WERI-Rb-1 (cell line): ENCODE results near the gene RPRD1B.

Experiments used
- DNase-seq: peaks from one replicate; pipeline ENCODE4 v3.0.0-alpha.2; 2020
- H3K27ac ChIP-seq: fragments of 250-450 bp; sonication (Bioruptor Pico); 2 replicates; pipeline ENCODE4 v1.5.1; 2020; ENCODE audit warnings: mild to moderate bottlenecking, moderate library complexity
- H3K27me3 ChIP-seq: fragments of 250-450 bp; sonication (Bioruptor Pico); 2 replicates; pipeline ENCODE4 v1.5.1; 2021; ENCODE audit warnings: mild to moderate bottlenecking, low read depth, moderate library complexity; ENCODE audit not compliant: insufficient read depth, severe bottlenecking
- H3K36me3 ChIP-seq: fragments of 250-450 bp; sonication (Bioruptor Pico); 2 replicates; pipeline ENCODE4 v1.5.1; 2020; ENCODE audit warnings: mild to moderate bottlenecking, moderate library complexity
- H3K4me3 ChIP-seq: 2 replicates; pipeline ENCODE4 v1.5.1; 2011; ENCODE audit warnings: low read depth, mild to moderate bottlenecking, control low read depth, low read length
- H3K9me3 ChIP-seq: fragments of 250-450 bp; sonication (Bioruptor Pico); 2 replicates; pipeline ENCODE4 v1.5.1; 2021; ENCODE audit warnings: mild to moderate bottlenecking, moderate library complexity; ENCODE audit not compliant: severe bottlenecking
- CTCF ChIP-seq: IDR thresholded peaks from 2 replicates; pipeline ENCODE4 v1.5.1; 2011; ENCODE audit warnings: low read depth, mild to moderate bottlenecking, control low read depth, inconsistent platforms, low read length

Gene RPRD1B

DNA sequence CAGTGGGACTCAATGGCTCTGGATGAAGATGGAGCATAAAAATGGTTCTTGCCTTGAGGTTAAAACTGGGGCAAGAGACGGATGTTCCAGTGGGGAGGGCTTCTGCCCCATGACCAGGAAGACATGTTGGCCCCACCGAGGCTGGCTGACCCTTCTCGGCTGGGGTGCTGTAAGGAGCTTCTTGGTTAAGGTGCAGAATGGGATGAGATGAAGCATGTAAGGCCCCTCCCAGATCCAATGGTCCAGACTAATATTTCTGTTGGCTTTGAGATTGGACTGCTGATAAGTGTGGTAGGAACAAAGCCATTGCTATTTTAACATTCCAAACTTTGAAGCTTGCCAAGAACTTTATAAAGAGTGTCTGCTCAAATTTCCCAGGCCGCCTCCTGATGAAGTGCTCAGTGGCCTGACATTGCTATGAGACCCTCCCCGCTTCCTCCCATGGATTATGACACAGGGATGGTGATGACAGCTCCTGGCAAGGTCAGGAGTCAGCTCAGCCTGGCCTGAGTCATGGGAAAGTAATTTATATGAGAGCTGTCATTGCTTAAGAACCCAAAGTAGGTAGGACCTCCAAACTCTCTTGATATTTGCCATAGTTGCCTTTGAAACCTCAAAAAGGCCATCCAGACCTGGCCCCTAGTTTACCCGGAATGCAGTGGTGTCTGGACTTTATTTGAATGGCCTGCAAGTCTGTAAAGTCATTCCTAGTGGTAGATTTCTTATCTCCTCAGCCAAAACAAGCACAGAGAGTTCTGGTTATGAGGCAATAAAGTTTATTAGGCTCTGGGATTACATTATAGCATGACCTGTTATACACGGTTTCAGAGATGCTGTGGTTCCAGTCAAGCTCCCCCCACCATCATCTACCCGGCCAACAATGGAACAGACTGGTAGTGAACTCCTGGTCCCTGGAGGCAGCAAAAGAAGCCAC lies 76.3 kb downstream of the RPRD1B start:
- no peaks in the 10 kb centered on the region for H3K36me3 ChIP-seq
- no peaks in the 10 kb centered on the region for H3K9me3 ChIP-seq
- H3K4me3 ChIP-seq = no peak overlapping the region
- no peak for TF ChIP-seq CTCF
- H3K27ac ChIP-seq = no peak overlapping the region; the same call in none of the 2 replicates
- DNase-seq = no peak
- H3K27me3 ChIP-seq = no peaks in the 10 kb centered on the region

DNA sequence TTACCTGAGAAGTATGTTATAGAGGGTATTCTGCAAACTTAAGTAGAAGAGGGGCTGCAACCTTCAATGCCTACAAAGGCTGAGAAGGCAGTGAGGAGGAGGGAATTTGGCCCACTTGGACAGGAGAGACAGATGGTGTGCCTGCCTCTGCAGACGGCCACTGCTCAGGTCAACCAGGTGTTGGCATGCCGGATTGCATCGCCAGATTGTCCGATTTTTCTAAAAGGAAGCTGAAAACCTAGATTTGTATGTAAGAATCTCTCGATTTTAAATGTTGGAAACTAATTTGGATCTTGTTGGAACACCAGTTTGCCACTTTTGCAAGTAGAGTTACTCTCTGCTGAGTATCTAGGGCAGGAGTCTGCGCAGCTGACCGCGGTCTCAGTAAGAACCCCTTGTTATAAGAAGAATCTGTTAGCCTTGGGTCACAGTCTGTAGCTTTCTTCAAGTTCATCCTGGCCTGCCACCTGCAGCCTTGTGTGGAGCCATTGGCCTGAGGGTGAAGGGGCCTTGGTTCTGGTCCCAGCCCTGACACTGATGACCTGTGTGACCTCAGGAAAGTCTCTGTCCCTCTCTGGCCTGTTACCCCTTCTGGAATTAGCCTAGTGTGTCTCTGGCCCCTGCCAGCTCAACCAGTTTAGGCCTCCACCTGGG lies 77.1 kb downstream of the RPRD1B start:
- Histone ChIP-seq H3K27ac (peak overlapping the region; percentile 50; the same call in 1 of the 2 replicates), H3K36me3 (no peaks in the 10 kb centered on the region), H3K4me3 (no peak overlapping the region), H3K9me3 (no peaks in the 10 kb centered on the region), H3K27me3 (no peaks in the 10 kb centered on the region)
- no peak for TF ChIP-seq CTCF
- DNase-seq = peak; percentile 36

- Histone ChIP-seq H3K4me3 (no peak overlapping the region), H3K27ac (no peak overlapping the region), H3K9me3 (no peaks in the 10 kb centered on the region), H3K27me3 (no peaks in the 10 kb centered on the region), H3K36me3 (no peaks in the 10 kb centered on the region)
- TF ChIP-seq CTCF = no peak
- no peak for DNase-seq
Observed at GRCh38 chr20:38111366-38112232, 78.1 kb downstream of the RPRD1B start.

GRCh38 chr20:38112261-38112929 lies 78.8 kb downstream of the RPRD1B start:
- TF ChIP-seq CTCF = no peak
- no peaks in the 10 kb centered on the region for H3K27me3 ChIP-seq
- no peak overlapping the region for H3K4me3 ChIP-seq
- DNase-seq = no peak
- no peaks in the 10 kb centered on the region for H3K36me3 ChIP-seq
- no peak overlapping the region for H3K27ac ChIP-seq
- H3K9me3 ChIP-seq = no peaks in the 10 kb centered on the region

- H3K9me3 ChIP-seq = no peaks in the 10 kb centered on the region
- H3K27ac ChIP-seq = no peak overlapping the region
- DNase-seq = no peak
- no peaks in the 10 kb centered on the region for H3K27me3 ChIP-seq
- no peak overlapping the region for H3K4me3 ChIP-seq
- H3K36me3 ChIP-seq = no peaks in the 10 kb centered on the region
- no peak for TF ChIP-seq CTCF
Observed at GRCh38 chr20:38112930-38113294, 79.4 kb downstream of the RPRD1B start.
